Stimulated activated CD8-positive, alpha-beta memory T cell treated with anti-CD3 and anti-CD28 coated beads, Interleukin-7, amount 100 ng/mL, for 48 hours (primary cell): ENCODE measurements around the gene GCSAM.
A peak's percentile ranks its signal among the peaks of the same experiment; 100 is the strongest.

Experiments used
- DNase-seq, 2 donors: peaks; one replicate each; pipeline ENCODE4 v3.0.0-alpha.2; 2020; ENCODE audit warnings: low read depth in 1 of 2; ENCODE audit errors: extremely low read depth in 1 of 2

GCSAM gene

DNA sequence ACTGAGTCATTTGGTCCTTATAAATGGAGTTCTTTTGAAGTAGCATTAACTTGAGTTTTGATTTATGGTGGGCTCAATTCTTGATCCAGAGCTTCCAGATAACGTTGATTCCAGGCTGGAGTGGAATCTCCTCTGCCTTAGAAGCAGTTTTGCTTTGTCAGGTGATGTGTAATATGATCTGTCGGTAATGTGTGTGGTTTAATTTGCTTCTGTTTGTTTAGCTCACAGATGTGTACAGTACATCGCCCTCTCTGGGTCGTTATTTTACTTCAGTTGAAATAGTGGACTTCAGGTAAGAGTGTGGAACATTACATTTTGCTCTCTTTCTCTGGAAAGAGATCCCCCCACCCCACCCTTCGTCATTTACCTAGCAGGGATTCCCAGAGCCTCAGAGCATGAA is 23.7 kb downstream of the GCSAM start:
- DNase-seq: no peak

DNA sequence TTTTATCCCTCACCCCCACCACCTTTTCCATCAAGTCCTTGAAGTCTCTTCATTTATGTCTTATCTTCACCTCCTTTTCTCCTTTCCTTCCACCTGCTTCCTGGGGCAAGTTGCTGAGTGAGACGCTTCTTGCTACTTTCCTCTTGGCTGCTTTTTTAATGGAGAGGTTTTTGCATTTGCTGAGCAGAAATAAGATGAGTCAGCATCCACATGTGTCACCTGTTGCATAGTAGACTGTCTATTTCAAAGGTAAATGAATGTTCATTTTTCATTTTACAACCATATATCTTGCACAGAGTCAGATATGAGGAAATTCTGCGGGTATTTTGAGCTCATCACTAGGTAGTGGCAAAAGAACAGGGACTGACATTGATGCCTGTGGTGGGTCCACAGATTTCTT is 28.3 kb downstream of the GCSAM start:
- no peak for DNase-seq

DNA sequence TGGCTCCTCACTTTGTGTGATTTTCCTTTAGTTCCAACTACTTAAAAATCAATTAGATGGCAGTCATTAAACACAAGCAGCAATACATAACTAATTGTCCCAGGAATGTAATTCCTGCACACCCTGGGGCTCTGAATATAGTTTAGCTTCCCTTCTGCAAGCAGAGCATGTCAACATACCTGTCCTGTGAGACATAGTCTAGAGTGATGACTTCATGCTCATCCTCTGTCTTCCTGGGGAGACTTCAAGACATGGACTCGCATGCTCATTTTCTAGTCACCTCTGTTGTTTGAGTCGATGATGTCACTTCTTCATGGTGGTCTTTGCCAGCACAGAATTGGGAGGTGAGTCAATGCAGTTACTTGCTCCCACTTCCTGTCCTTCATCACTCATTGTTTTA is 31.1 kb downstream of the GCSAM start:
- DNase-seq: no peak

DNA sequence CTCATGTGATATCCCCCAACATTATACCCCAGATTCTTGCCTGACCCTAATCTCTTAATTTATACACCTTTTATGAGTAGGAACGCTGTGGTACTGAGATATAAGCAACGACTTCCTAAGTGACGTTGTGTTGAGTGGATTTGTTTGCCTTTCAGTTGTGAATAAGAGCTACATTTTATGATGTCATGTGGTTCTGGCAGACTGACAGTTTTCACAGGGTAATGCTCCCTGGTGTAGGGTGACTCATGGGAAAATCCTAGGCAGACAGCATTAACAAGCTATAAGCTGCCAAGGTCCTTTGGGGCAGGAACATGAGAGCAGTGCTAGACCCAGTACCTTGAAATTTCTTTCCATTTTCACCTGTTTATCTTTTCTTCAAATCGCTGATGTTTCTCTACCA is 35.7 kb downstream of the GCSAM start:
- DNase-seq: no peak

DNA sequence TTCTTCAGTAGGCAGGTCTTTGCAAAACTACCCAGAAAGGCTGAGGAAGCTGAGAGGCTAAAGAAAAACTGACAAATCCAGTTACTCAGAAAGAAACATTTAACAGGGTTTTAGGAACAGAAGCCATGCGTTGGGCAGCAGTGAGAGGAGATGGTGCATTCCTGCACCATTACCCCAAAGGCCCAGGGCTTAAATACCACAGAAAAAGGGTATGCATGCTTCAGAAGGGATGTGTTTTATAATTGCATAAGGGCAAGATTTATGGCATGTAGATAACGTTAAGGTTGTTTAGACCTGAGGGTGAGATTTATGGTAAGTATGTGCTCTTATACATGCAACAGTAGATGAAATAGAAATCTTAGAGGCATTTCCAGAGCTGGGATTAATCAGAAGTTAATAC is 36.9 kb downstream of the GCSAM start:
- no peak for DNase-seq

DNA sequence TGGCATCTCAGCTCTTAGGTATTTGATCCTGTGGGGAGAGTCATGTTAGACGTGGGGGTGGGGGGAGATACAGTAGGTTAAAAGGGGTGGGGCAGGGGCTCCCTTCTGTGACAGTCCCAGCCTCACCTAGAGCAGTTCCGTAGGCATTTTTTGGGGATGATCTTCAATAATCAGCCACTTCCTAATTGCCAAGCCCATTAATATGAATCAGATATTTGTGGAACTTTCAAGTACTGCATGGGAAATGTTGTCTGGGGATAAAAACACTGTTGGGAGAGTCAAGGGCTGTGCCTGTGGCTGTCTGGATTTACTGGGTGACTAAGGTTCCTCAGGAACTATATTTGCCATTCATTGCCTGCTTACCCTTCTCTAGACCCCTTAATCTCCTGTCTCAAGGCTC is 37.3 kb downstream of the GCSAM start:
- no peak for DNase-seq

DNA sequence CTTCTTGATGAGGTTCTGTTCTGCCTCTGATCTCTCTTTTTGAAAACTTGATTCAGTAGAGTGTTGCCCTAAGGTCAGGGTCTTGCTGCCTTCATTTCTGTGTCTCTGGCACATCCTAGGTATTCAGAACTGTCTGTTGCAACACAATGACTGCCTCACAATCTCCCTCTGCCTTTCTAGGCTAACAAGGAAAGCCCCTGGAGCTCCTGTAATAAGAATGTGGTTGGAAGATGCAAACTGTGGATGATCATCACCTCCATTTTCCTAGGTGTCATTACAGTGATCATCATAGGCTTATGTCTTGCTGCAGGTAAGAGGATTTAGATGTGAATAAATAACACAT is 39.9 kb downstream of the GCSAM start:
- DNase-seq: no peak

DNA sequence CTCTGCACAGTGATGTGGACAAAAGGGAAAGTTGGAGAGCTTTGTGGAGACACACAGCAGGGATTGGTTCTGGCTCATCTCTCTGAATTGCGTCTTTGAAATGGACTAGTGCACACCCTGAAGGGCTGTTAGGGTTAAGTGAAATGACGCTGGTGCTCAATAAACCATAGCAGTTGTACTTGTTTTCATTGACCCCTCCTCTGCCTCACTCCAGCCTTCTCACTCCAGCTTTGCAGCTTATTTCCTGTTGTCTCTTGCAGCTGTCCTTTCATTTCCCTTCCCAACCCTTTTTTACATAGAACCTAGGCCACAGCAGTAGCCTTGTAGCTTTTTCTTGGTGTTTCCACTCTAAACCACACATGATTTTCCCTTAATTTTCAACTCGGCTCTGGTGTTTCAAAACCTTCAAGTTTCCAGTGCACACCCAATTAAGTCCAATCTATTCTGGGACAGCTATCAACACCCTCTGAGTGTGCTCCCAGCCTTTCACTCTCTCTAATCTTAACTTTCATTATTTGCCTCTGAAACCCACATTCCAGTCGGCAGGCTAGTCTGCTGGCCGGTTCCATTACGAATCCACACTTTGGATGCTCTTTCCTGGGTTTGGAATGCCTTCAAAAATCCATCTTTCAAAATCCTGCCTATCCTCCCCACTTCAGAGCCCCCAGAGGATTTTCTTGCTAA is 40.4 kb downstream of the GCSAM start:
- no peak for DNase-seq

DNA sequence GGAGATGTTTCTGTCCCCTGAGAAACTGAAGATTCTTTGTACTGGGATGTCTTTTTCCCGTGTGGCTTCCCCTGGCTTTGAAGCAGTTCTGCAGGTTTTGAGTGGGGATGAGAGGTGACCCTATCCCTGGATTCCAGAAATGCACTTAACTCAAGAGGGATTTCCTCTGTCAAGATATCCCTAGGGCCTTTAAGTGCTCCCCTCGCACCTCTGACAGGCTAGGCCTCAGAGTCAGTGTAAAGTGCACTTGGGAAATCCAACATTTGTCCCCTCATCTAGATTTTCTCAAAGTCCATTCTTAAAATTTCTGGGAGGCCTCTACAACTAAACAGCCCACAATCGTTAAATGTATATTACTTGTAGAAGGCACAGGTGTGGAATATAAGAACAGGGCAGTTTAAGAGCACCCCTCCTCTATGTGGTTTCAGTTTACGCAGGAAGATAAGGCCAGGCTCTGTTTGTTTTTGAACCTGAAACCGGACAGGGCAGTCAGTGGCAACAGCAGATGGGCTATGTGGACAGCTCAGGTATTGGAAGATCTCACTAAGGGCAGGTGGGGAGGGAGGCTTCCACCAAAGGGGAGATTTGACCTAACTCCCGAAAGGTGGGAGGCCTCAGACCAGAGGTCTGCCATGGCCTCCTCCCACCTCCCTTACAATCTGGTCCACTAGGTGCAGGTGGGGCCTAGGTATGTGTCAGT is 42.0 kb downstream of the GCSAM start:
- DNase-seq: no peak

DNA sequence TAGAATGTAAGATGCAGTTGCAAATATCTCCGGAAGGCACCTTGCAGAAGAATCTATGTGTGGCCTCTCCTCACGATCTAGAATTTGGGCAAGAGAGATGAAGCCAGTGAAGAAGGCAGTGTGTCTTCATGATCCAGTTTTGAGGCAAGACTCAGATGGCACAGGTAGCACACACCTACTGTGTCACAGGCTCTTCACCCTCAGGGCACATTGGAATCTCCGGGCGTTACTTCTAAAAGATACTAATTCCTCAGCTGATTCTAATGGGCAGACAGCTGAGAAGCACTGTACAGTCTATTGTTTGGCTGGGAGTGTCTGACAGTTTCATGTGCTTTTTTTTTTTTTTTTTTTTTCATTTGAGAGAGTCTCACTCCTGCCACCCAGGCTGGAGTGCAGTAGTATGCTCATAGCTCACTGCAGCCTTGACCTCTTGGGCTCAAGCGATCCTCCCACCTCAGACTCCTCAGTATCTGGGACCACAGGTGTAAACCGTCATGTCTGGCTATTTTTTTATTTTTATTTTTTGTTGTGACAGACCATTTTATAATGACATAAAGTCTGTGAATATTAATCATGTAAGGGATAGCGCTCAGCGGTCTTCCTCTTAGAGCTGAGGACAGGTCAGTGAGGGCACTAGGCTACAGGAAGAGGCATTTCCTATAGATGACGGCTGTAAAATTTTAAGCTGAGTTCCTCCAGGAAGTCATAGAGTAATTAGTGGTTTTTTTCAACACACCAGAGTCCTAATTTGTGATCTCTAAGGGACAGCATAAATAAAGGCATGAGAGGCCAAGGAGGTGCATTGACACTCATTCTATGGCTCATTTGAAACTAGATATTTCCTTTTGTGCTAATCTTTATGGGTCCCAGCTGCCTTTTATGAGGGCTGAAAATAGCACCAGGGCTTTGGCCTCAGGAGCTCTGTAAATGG is 42.8 kb downstream of the GCSAM start:
- DNase-seq: no peak

DNA sequence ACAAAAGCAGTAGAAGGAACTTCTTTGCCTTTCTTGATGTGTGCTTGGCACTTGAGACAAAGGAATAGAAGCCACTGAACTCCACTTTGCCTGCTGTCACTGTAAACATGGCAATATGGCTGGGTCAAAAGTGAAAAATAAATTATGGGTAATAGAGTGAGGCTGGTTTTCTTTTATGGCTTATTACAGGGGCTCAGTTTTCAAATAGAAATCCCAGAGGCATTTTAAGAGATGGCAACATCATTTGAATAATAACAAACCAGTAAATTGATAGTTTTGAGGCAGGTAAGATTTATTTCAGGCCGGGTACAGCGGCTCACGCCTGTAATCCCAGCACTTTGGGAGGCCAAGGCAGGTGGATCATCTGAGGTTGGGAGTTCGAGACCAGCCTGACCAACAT is 44.1 kb downstream of the GCSAM start:
- DNase-seq: no peak

DNA sequence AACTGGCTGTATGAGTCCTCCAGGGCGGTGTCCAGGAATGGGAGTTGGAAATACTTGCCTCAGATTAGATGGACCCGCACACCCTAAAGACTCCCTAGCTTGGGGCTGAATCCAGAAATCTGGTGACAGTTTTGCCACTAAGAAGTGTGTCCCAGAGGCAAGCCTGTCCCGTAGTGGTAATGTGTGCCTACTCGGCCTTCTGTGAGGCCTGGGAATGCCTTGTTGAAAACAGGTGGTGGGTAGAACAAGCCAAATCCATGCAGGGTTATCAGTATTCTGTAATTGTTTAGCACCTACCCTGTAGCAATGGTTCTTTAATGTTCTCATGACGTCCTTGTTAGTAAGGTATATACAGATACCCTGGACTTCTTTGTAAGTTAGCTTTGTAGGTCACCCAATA is 45.3 kb downstream of the GCSAM start:
- no peak for DNase-seq

DNA sequence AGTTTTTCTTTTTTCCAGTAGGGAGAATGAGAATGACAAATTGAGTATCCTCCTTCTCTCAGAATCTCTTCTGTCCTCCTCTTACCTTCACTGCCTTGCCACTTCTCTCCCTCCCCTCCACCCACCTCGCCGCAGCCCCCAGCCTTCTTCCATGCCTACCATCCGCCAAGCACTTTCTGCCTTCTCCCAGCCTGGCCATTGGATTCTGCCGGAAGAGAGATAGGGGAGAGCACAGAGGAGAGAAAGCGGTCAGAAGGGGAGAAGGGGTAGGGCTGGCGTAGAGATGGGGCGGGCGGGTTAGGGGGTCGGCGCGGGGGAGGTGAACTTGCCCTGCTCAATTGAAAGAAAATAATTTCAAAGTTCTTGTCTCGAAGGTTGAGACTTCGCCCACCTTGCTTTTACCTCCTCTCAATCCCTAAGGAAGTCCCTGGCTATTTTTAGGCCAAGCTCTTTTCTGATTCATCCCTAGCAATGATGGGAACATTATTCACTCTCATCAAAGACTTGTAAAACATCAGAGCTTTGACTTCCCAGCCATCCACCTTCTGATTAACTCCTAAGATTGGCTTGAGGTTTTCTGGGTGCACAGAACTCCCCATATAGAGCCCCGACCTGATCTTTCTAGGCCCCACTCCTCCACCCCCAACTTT is 46.0 kb downstream of the GCSAM start:
- no peak for DNase-seq

DNA sequence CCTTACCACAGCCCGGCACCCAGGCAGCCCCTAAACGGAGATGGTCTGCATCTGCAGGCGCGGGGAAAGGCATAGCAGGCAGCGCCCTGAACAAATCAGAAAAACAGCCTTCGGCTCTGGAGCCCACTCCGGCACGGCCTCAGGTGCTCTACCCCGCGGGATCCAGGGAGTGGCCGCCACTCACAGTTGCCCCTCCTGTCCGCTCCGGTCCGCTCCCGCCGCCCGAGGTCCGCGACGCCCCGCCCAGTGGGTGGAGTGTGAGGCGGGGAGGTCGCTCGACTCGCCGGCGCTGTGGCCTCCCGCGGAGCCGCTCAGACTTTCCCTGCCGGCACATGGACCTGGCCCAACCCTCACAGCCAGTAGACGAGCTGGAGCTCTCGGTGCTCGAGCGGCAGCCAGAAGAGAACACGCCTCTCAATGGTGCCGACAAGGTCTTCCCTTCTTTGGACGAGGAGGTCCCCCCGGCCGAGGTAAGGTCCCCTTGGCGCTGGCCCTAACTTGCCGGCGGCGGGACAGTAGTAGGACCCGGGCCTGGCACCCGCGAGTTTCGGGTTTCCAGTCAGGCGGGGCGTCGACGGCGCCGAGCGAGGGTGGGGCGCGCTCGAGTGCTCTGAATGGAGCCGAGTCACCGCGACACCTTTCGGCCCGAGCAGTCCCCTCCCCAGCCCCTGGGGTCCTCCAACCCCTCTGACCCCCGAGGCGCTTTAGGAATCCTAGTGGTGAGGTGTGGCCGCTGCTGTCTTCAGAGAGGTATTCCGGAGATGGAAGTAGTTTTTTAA is 46.8 kb downstream of the GCSAM start, which contains the start of gene C3orf52:
C3orf52 (plus strand) TSS at position 314 of the 779 bp plus-strand sequence; CDS start at position 333, 19 bp downstream.
- DNase-seq: peak; percentile 39 to 53

DNA sequence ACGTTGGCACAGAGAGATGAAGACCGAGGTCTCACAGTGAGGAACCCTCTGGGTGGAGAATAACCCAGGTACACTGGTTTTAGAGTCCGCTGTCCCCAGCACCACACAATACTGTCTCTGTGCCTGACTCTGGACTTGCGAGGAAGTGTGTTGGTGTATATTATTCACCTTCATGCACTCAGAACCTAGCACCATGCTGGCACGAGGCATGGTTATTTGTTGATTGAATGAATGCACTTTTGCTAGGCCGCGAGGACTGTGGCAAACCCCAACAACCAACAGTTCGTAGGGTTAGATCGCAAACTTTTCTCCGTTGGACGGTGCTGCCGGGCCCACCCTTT is 47.3 kb downstream of the GCSAM start:
- DNase-seq: no peak

DNA sequence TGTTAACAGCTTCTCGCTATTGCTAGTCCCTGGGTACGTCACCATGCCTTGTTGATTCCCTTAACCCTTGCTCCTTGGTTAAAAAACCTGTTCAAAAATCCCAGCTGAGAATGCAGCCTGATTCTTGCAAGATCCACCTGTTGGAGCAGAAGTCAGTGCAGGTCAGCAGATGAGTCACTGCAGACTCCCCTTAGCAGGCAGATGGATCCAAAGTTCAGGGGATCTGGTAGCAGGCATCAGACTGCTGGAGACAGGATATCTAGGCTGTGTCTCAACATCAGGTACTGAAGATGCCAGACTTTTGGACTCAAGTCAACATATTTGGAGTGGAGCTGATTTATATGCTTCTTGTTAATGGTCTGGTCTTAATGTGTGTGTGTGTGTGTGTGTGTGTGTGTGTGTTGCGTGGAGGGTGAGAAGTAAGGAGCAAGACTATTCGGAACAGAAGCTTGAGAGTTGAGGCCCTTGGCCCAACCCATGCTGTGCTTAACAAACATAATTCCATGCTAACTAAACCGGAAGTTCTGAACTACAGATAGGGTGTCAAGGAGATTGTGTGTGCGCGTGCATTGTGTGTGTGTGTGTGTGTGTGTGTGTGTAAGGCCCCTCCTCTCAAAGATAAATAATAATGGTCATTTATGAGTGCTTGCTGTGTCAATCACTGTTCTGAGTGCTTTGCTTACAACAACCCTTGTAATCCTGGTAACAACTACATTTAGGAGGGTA is 47.9 kb downstream of the GCSAM start:
- no peak for DNase-seq

DNA sequence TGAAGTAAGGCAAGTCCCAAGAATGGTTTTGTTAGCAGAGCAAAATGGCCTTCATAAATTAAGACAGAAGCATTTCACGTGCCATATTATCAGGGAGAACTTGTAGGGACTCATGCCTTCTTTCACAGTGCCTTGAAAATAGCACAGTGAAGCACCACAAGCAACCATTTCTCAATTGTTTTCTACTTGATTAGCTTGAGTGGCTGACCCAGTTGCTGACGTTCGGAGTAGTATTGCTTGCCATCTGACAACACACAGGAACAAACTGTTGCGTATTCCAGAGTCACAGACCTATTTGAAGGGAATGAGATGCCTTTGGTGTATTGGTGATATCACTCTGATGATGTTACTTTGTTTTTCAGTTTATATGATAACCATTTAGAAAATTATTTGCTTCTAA is 49.8 kb downstream of the GCSAM start:
- no peak for DNase-seq

DNA sequence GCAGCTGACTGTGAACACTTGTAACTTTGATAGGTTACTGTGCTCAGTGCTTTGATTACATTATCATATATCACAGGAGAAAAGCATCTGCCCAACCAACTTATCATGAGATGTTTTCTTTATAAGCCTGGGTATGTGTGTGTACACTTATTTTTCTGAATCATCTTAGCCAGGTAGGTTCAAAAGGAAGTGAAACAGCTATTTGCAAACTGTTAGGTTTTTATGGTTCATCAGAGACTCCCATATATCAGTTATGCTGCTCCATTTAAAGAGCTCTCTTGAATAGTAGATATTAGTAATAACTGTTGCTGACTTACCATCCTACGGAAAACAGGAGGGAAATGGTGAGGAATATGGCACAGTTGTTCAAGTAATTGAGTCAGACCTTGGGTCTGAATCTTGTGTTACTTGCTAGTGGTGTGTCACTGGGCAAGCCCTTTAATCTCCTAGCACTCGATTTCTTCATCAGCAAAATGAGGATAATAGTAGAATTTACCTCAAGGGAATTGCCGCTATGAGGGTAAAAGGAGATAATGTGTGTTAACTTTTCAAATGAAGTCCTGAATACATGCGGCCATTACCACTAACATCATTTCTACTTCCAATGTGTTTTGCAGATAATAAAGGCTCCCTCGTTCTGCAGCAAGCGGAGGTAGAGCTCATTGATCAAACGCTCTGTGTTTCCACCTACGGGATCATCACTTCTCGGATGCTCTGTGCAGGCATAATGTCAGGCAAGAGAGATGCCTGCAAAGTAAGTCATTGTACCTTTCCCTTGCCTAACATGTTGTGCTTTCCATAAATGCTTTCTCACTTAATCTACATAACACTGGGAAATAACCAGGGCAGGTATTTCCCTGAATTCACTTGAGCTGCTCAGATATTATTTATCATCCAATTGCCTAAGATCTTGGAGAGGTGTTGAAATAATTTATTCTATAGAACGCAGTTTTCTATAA is 54.6 kb downstream of the GCSAM start:
- DNase-seq: no peak
